Suppressor macrophage treated with lipopolysaccharide for 1 hour (primary cell): ENCODE measurements around the gene TAPBPL.
"Not testable (repeated sequence)": the region's sequence is repeated elsewhere in the genome, so short reads cannot be mapped to it uniquely, and the experiment has no call there.

Experiments
- DNase-seq, 3 donors: peaks; one replicate each; pipeline ENCODE4 v3.0.0-alpha.2; 2020 to 2022

Gene TAPBPL

GRCh38 chr12:6492838-6493496 lies 41.1 kb downstream of the TAPBPL start, which contains the start of gene MRPL51:
MRPL51 (minus strand) TSS chr12:6493262; CDS start chr12:6493136, 126 bp downstream.
- peak; percentile 97 to 98 (median 97) for DNase-seq

- peak; percentile 97 to 98 (median 98) for DNase-seq
Measured at GRCh38 chr12:6493497-6494257, 41.8 kb downstream of the TAPBPL start, which contains the start of gene NCAPD2. NCAPD2 (plus strand) TSS chr12:6494102; CDS start chr12:6495099, 997 bp downstream.

GRCh38 chr12:6494258-6494743 lies 42.5 kb downstream of the TAPBPL start:
- no peak for DNase-seq

GRCh38 chr12:6494968-6495367 lies 43.1 kb downstream of the TAPBPL start:
- DNase-seq = no peak

DNA sequence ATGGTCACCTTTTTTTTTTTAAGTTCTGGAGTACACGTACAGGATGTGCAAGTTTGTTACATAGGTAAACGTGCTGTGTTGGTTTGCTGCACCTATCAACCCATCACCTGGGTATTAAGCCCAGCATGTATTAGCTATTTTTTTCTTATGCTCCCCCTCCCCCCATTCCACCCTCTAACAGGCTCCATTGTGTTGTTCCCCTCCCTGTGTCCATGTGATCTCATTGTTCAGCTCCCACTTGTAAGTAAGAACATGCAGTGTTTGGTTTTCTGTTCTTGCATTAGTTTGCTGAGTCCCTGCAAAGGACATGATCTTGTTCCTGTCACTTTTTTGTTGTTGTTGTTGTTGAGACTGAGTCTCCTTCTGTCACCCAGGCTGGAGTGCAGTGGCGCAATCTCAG lies 45.4 kb downstream of the TAPBPL start:
- not testable (repeated sequence) for DNase-seq

DNA sequence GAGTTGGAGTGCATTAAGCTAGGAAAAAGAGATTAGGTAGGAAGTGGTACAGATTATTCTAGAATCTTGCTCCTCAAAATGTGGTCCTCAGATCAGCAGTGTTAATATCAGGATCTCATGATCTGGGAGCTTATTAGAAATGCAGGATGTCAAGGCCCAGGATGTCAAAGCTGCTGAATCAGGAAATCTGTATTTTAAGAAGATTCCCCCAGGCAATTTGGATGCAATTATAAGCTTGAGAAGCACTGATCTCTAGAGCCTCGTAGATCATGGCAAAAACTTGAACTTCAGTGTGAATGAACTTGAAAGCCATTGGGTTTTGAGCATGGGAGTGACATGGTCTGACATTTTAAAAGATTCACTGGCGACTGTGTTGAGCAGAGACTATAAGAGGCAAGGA lies 48.6 kb downstream of the TAPBPL start:
- no peak for DNase-seq

GRCh38 chr12:6507102-6507998 lies 55.5 kb downstream of the TAPBPL start:
- no peak for DNase-seq

- DNase-seq = no peak
Measured at GRCh38 chr12:6508087-6508486, 56.2 kb downstream of the TAPBPL start.
